Activated T-helper 1 cell treated with Interleukin-2 at 50 U/mL for 16 hours (primary cell): ENCODE results near the gene VPS11.
"Not testable (repeated sequence)": the region's sequence is repeated elsewhere in the genome, so short reads cannot be mapped to it uniquely, and the experiment has no call there.

Experiments used
- DNase-seq: peaks from one replicate; pipeline ENCODE4 v3.0.0-alpha.2; 2020; ENCODE audit warnings: low read depth

The VPS11 gene

GRCh38 chr11:119103161-119103664 is 35.6 kb downstream of the VPS11 start:
- not testable (repeated sequence) for DNase-seq

GRCh38 chr11:119103793-119104192 is 36.2 kb downstream of the VPS11 start:
- no peak for DNase-seq

- peak; percentile 82 for DNase-seq
Observed at GRCh38 chr11:119106564-119107537, 39.2 kb downstream of the VPS11 start, which contains the start of gene C2CD2L. Gene C2CD2L, plus strand, starts transcription at chr11:119107344. Its CDS starts 398 bp downstream, at chr11:119107742.

DNA sequence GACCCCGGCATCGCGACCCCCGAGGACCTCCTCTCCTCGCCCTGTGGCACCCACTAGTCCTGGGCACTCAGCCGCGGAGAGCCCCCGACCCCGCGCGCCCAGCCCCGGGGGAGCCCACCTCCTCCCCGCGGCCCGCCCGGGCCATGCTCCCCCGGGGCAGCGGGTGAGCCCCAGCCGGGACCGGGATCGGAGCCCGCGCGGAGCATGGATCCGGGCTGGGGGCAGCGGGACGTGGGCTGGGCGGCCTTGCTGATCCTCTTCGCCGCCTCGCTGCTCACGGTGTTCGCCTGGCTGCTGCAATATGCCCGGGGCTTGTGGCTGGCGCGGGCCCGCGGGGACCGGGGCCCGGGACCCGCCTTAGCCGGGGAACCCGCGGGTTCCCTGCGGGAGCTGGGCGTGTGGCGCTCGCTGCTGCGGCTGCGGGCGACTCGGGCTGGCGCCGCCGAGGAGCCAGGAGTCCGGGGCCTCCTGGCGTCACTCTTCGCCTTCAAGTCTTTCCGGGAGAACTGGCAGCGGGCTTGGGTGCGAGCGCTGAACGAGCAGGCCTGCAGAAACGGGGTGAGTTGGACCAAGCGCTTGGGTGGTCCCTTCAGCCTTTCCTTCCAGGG is 40.0 kb downstream of the VPS11 start:
- DNase-seq = no peak

DNA sequence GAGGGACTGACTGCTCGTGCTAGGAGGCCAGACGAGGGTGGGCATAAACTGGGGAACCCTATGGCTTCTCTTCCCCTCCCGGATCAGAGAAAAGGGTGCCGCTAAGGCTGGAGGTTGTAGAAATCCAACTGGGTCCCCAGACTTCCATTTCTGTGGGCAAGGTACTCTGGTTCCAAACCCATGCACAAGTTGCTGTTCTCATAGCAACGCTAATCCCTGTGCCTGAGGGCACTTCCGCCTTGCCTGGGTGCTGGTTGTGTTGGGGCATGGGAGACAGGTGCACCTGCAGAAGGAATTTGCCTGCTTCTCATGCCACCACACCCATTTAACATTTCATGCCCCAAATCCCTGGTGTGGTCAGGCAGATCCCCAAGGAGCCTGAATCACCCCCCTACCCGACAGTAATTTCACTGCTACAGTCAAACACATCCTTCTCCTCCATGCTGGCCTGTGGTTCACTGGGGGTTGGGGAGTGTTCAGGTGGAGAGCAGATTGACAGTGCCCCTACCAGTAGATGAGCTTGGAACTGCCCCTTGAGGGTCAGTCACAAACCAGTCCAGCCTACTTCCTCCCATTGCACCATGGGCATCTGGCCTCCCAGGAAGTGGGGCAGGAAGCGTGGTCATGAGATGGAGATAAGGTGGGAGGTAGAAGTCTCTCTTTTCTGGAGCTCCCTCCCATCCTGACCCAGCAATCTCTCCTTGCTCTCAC is 40.7 kb downstream of the VPS11 start:
- no peak for DNase-seq

DNA sequence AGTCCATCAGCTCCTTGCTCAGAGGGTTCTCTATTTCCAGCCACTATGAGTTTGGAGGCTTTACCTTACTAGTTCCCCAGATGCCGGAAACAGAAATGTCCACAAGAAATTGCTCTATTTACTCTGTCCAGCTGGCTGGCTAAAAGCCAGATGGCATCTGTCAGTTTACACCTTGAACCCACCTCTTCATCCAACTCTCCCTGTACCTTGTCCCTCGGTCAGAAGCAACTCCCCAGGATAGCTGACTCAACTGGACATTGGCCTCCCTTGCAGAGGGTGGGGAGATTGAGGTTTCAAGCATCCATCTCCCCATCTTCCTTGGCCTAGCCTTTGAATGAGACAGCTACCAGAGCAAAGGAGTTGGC is 41.2 kb downstream of the VPS11 start:
- DNase-seq = no peak

GRCh38 chr11:119109843-119110242 is 42.2 kb downstream of the VPS11 start:
- DNase-seq = no peak

GRCh38 chr11:119110439-119110838 is 42.8 kb downstream of the VPS11 start:
- DNase-seq = no peak

GRCh38 chr11:119111361-119111925 is 43.8 kb downstream of the VPS11 start:
- no peak for DNase-seq

DNA sequence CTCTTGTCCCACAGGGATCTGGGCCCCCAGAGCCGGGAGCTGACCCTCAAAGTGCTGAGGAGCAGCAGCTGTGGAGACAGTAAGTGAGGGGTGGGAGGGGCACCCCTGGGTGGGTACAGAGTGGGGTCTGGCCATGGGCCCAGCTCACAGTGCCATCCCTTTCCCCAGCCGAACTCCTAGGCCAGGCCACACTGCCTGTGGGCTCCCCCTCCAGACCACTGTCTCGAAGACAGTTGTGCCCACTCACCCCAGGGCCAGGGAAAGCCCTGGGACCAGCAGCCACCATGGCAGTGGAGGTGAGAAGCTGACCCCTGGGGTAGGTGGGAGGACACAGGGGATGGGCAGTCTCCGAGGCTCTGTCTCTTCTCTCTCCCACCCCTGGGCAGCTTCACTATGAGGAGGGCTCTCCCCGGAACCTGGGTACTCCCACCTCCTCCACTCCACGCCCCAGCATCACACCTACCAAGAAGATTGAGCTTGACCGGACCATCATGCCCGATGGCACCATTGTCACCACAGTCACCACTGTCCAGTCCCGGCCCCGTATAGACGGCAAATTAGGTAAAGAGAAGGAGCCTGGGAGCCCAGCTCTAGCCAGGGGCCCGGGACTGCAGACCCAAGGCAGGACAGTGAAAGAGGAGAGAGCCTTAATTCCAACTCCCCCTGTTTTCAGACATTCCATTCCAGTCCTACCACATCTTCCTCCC is 44.8 kb downstream of the VPS11 start:
- DNase-seq = no peak

DNA sequence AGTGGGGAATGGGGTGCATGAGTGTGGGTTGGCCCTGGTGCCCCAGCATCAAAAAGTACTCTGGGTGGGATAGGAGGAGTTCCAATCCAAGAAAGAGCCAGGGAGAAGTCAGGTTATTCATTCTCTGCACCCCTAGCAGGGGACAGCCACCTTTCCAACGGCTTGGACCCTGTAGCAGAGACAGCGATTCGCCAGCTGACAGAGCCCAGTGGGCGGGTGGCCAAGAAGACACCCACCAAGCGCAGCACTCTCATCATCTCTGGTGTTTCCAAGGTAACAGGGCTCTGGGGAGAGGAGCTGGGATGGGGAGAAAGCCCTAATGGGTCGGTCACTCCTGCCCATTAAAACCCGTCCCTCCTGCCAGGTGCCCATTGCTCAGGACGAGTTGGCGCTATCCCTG is 46.1 kb downstream of the VPS11 start:
- no peak for DNase-seq

DNA sequence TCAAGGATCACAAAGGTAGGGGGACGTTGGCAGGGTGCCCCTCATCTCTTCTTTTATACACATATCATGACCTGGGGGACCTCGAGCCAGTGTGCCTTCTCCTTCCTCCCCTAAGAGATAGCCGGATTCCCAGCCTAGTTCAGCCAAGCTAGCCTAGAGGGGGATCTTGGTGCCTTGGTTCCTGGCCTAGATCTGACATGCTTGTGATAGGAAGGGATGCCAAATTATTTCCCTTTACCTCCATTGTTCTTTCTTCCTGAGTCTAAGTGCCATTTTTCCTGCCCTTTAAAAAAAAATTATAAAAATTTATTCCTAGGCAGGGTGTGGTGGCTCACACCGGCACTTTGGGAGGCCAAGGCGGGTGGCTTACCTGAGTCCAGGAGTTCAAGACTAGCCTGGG is 46.7 kb downstream of the VPS11 start:
- DNase-seq = no peak

DNA sequence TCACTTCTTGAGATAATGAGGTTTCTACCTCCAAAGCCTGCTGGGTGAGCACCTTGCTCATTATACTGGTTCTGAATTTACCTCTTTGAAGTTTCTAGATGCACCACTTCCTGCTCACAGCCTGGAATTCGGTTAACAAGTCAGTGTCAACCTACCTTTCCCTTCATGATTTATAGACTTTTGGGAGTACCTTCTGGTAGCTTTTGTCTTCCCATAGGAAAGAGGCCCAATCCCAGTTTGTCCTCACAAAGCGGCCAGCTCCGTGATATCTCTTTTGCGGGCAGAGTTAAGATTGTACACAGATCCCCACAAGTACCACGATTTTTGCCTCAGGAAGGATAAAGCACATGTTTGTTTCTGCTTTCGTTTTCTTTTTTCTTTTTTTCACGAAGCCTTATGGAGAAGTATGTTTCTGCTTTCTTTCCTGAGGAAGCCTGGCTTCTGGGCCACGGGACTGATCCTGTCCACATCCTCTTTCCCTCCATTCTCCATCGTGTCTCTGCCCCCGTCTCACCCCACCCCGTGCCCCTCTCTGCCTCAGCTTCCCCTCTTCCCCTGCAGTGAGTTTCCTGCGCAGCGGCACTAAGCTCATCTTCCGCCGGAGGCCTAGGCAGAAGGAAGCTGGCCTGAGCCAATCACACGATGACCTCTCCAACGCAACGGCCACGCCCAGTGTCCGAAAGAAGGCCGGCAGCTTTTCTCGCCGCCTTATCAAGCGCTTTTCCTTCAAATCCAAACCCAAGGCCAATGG is 48.0 kb downstream of the VPS11 start:
- no peak for DNase-seq

- no peak for DNase-seq
Observed at GRCh38 chr11:119116235-119116594, 48.6 kb downstream of the VPS11 start.

DNA sequence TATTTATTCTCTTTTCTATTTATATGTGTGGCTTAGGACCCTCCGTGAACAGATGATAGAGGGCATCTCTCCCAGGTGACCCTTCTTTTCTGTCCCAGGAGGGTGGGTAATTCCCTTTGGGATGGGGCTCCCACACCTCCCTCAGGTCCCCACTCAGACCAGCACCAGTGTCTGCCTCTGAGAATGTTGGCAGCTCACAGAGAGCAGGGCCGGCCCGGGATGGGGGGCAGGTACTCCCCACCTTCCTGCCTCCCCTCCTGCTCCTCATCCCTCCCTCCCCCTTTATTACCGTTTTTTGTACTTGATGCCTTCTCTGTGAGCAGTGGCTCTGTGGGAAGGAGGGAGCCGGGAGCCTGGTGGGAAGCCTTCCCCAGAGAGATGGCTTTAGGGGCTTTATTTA is 49.0 kb downstream of the VPS11 start:
- DNase-seq = no peak

DNA sequence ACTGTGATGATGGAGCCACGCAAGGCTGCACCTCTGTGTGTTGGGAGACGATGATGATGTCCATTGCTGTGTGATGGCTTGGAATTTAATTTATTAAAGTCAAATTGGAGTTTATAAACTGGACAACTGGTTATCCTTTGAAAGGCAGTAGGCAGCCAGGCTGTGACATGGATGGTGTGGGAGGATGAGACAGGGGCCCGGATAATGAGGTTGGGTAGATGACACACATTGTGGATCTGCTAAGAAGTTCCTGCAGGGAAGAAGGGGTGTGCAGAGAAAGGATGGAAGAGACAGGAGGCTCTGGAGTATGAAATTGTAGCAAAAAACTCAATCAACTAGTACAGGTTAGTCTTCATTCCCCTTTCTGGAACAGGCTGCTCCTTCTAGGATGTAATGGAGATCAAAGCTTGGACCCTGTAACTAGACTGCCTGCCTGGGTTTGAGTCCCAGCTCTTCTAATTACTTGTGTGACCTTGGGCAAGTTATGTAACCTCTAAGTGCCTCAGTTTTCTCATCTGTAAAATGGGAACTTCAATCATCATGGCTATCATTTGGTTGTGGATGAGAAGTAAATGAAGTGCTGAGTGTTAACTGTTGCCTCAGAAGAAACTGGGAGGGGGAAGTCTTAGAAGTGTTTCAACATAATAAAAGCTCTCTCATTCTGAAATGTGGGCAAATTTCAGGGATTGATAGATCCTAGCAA is 49.5 kb downstream of the VPS11 start:
- no peak for DNase-seq

DNA sequence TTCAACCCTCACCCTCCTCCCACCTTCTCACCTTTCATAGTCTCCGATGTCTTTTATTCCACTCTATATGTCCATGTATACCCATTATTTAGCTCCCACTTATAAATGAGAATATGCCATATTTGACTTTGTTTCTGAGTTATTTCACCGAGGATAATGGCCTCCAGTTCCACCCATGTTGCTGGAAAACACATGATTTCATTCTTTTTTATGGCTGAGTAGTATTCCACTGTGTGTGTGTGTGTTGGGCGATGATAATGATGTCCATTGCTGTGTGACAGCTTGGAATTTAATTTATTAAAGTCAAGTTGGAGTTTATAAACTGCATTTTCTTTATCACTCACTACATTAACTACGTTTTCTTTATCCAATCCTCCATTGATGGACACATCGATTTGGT is 50.6 kb downstream of the VPS11 start:
- no peak for DNase-seq

DNA sequence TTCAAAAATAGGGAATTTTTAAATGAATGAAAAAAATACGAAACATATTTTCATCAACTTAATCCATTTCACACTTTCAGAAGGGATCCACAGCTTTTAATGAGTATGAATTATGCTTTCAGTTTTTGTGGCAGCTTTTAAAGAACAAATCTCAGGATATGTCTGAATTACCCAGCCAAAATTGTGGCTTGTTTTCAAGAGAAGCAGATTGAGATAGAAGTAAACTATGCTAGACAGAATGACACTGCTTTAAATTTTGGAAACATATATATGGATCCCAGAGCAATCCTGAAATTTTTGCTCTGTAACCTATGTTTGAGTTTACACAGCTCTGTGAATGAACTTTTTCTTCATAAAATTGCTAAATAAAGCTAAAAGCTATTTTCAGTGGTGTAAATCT is 51.3 kb downstream of the VPS11 start:
- no peak for DNase-seq

DNA sequence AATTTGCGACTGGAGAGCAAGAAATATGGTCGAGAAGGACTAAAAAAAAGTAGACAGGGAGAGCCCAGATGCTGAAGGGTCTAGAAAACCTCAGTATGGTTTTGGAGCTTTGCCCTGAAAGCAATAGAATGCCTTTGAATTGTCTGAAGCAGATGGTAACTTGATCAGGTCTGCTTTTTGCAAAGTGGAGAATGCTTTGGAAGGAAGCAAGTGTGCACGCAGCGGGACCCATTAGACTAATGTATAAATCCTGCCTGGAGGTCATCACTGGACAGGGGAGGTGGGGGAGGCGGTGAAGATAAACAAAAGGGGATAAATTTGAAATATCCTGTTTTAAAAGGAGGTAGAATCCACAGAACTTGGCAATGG is 53.0 kb downstream of the VPS11 start:
- DNase-seq = no peak
